Activated CD4-positive, CD25-positive, alpha-beta regulatory T cell treated with anti-CD3 and anti-CD28 coated beads, Interleukin-2, amount 50 U/mL, for 16 hours (primary cell): ENCODE data around the gene HOXC5.

ENCODE experiments used
- DNase-seq: peaks from one replicate; pipeline ENCODE4 v3.0.0-alpha.2; 2020; ENCODE audit warnings: low read depth, low spot score

Gene HOXC5

GRCh38 chr12:54019924-54020590, 12.8 kb upstream of the HOXC5 start:
- no peak for DNase-seq

- DNase-seq = no peak
Measured at GRCh38 chr12:54020591-54021405, 12.1 kb upstream of the HOXC5 start.

GRCh38 chr12:54021432-54022013, 11.3 kb upstream of the HOXC5 start:
- DNase-seq = no peak

- DNase-seq = no peak
Measured at GRCh38 chr12:54022960-54023884, 9.6 kb upstream of the HOXC5 start.

- DNase-seq = no peak
Measured at GRCh38 chr12:54024127-54024526, 8.7 kb upstream of the HOXC5 start.

- no peak for DNase-seq
Measured at GRCh38 chr12:54024581-54025305, 8.1 kb upstream of the HOXC5 start.

- DNase-seq = no peak
Measured at GRCh38 chr12:54025499-54026405, 7.1 kb upstream of the HOXC5 start.

GRCh38 chr12:54026640-54027441, 6.0 kb upstream of the HOXC5 start:
- no peak for DNase-seq

- DNase-seq = no peak
Measured at GRCh38 chr12:54027442-54027786, 5.4 kb upstream of the HOXC5 start.

- no peak for DNase-seq
Measured at GRCh38 chr12:54028314-54029201, 4.3 kb upstream of the HOXC5 start, which contains the start of gene HOXC6. Gene HOXC6, plus strand, starts transcription at chr12:54028440. Its CDS starts 82 bp downstream, at chr12:54028522.

GRCh38 chr12:54029529-54030441, 3.1 kb upstream of the HOXC5 start:
- DNase-seq = no peak

GRCh38 chr12:54030442-54030801, 2.4 kb upstream of the HOXC5 start:
- DNase-seq = no peak

- DNase-seq = no peak
Measured at GRCh38 chr12:54030889-54031471, 1.9 kb upstream of the HOXC5 start.

GRCh38 chr12:54031480-54031879, 1.4 kb upstream of the HOXC5 start:
- DNase-seq = no peak

- DNase-seq = no peak
Measured at GRCh38 chr12:54032086-54032619, 697 bp upstream of the HOXC5 start.
